MV-4-11 (cell line): ENCODE results near the gene DLGAP4.

ENCODE experiments used
- DNase-seq: peaks from one replicate; lab custom pipeline; 2025; lab: John Stamatoyannopoulos, UW

DLGAP4 gene

DNA sequence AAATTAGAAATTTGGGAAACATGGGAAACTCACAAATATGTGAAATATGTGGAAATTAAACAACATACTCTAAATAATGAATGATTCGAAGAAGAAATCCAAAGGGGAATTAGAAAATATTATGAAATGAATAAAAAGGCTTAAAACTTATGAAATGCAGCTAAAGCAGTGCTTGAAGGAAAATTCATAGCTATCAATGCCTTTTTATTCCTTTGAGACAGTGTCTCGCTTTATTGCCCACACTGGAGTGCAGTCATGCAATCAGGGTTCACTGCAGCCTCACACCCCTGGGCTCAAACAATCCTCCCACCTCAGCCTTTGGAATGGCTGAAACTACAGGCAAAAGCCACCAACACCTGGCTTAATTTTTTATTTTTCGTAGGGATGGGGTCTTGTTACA is 259.4 kb downstream of the DLGAP4 start:
- no peak for DNase-seq

DNA sequence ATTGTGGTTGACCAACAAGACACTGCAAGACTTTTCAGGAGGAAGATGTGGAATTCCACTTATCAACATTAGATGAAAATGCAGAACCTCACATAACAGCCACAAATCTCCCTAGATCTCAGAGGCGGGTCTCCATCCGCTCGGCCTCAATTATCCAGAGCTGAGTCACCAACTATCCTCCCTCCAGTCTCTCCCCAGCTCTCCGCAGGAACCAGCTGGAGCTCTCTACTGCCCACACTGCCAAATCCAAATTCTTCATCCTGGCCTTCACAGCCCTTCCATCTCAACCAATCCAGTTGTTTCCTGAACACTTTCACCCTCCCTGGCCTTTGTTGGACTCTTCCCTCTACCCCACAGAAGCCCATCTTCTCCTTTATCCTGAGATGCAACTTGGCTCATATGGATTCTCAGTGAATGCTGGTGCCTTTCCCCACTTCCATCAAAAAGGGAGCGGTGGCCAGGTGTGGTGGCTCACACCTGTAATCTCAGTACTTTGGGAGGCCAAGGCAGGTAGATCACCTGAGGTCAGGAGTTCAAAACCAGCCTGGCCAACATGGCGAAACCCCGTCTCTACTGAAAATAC is 263.8 kb downstream of the DLGAP4 start:
- peak; percentile 14 for DNase-seq

DNA sequence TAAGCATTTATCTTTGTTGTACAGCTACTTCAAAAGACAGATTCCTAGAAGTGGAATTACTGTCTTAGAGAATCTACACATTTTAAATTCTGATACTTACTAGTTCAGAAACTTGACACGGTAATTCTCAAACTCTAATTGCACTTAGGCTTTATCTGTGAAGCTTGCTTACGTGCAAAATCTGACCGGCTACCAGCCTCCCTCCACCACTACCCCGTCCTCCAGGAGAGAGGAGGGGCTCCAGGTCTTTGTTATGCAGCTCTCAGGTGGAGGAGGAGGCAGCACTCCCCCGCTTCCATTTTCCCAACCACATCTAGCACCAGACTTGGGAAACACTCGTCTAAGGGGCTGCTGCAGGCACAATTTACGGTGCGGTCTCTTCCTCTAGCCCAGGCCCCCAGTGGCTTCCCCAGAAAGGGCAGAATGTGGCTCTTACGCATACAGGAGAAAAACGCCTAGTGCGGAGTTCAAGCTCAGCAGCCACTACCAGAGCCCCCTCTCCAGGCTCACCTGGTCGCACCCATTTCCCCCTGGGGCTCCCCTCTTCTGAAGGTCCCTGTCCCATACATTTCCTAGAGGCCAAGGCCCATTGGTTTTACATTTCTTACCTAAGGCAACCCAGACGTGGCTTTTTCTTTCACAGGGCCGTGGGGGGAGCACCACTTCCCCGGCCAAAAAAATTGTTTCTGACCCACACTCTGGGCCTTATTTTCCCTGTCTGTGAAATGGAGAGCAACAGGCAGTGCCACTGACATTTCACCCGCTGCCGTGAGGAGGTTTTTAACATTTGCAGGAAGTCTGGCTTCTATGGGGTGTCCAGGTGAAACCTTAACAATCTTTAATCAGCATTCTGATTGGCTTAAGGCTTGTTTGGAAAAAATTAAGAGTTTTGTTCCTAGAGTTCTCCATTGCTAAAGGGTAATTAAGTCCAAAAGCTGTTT is 265.7 kb downstream of the DLGAP4 start:
- DNase-seq, result no peak

DNA sequence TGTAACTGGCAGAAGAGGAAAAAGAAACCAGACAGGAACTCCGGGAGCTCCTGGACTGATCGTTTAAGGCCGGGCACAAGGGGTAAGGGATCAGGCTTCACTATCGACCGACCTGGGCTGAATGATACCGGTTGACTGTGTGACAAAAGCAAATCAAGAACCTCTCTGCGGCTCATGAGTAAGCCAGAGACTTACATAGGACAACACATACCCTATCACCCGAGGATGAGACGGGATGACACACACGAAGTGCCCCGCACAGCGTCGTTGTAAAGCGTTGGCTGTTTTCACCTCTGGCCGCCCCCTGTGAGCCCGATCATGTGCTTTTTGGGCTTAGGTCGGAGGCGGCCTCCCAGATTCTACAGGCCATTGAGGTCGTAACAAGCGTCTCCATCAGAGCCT is 266.6 kb downstream of the DLGAP4 start:
- peak; percentile 47 for DNase-seq

DNA sequence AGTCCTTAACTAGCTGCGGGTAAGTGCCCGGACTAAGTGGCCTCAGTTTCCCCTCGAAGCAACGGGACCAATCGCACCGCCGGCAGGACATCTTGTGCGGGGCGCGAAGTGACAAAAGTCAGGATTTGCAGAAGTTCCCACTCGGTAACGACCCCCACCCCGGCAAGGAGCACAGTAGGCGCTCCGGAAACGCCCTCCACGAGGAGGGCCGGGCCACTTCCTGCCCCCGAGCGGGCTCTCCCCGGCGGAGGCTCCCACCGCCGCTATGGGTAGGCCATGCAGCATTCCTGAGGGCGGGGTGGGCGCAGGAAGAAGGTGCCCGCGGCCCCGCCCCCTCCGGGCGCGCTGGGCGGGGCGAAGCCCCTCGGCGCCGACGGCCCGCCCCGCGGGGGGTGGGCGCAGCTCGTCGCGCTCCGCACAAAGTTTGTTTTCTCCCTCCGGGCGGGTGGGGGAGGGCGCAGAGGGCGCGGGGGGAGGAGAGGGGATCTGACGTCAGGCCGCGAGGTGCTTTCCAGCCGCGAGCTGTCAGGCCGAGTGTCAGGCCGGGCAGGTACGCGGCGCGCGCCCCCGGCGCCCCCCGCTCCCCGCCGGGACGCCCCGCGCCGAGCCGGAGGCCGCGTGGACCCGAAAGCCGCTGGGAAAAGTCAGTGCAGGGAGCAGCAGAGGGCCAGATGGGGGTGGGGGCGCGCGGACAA is 267.1 kb downstream of the DLGAP4 start, which contains the start of gene TGIF2:
Gene TGIF2 (plus strand): TSS at position 495 of the 695 bp plus-strand sequence. CDS start 5,178 bp downstream, outside the sequence.
- DNase-seq, result peak; percentile 58

DNA sequence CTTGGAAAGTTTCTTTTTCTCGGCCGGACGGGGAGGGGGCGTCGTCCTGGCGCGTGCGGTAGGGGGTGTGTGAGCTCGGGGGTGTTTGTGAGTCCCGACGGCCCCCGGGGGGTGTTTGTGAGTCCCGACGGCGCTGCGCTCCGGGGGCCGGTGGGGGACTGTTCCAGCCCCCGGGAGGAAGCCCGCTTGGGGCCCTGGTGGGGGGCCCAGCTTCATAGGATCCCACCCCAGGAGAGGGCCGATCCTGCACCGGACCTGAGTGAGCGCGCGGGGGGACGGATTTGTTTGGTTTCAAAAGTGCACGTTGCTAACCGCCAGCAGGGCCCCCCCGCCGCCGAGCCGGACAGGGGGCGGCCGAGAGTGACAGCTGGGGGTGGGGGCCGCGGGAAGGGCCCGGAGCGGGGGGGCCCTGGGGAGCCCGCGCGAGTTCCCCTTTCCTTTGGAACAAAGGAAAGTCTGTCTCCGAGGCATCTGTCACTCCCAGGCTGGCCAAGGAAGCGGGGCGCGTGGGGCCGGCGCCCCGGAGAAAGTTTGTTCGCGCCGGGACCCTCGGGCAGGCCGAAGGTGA is 267.7 kb downstream of the DLGAP4 start:
- peak; percentile 46 for DNase-seq

DNA sequence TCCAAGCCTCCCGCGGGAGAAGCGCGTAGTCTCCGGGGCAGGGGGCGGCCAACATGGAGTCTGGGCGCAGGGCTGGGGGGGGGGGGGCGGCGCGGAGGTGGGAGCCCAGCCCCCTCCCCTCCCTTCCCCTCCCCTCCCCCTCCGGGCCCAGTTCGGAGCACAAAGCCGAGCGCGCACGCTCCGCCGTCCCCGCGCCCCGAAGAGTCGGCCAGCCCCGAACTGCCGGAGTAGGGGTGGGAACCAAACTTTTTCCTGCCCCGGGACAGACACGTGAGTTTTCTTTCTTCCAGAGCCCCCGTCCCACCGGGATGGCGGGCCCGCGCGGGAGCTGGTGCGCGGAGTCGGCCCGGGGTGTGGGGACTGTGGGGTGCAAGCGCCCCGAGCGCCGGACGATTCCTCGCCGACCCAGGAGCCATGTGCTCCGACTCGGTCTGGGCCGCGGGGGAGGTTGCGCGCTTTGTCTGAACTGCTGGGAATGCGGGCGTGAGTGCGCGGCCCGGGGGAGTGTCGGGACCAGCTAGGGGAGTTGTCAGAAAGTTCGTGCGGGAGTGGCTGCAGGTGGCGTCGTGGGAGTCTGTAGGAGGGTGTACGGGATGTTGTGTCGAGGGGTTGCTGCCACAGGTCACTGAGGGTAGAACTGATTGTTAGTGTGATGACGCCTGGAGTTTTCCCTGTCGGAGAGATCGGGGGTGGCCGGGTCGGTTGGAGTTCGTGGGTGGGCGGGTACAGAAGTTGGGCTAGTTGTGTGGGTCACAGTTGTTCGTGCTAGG is 268.4 kb downstream of the DLGAP4 start:
- DNase-seq, result peak; percentile 26

DNA sequence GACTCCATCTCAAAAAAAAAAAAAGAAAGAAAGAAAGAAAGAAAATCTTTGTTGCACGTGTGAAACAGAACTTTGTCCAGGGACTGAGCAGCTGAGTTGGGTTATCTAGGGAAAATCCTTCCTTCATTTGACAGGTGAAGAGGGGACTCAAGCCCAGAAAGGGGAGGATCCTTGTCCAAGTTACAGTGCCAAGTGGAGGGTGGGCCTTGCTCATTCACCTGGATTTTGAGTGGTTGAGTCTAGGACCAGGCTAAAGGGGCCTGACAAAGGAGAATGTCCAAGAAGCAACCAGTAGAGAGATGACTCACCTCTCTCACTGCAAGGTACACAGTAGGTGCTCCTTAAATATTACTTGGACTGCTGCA is 269.9 kb downstream of the DLGAP4 start:
- no peak for DNase-seq
